GM12878 (cell line): ENCODE results near the gene LRP5. TPM values are rescaled to one million over a fixed set of nuclear protein-coding genes. Genes with fewer than 3 reads are reported as not detected.

Experiments used
- ATAC-seq: fragments of 200-7000 bp; cut with Tn5 transposase; 3 replicates; pipeline ENCODE4 v1.9.1; 2020; ENCODE audit warnings: mild to moderate bottlenecking, moderate library complexity
- BruUV-seq: library from RNA; stranded (reverse); fragments of 400-500 nt; replicated peaks from 2 replicates; lab custom pipeline; 2021; lab: Mats Ljungman, UMichigan
- CTCF ChIA-PET: fragments of 300-600 bp; sonication (Branson Sonifier 250); formaldehyde crosslinking; extraction: SDS; loops from one replicate; lab custom pipeline; 2021; ENCODE audit warnings: inconsistent platforms; lab: Yijun Ruan, JAX
- POLR2A ChIA-PET: fragments of 350-600 bp; formaldehyde crosslinking; extraction: SDS; loops from one replicate; lab custom pipeline; 2021; ENCODE audit warnings: inconsistent platforms; lab: Charles Lee
- RAD21 ChIA-PET: fragments of 300-600 bp; sonication (Branson Sonifier 250); formaldehyde crosslinking; loops from one replicate; lab custom pipeline; 2023; ENCODE audit warnings: antibody characterized with exemption; ENCODE audit not compliant: unreplicated experiment; lab: Charles Lee
- SMC1A ChIA-PET: fragments of 300-600 bp; sonication (Branson Sonifier 250); formaldehyde crosslinking; loops from one replicate; lab custom pipeline; 2023; ENCODE audit not compliant: unreplicated experiment, uncharacterized antibody; lab: Charles Lee
- DNase-seq: peaks from one replicate; pipeline ENCODE4 v3.0.0-alpha.2; 2011; ENCODE audit warnings: low read depth, low spot score
- FAIRE-seq: peaks from 3 replicates; lab custom pipeline; 2011; peaks lifted over from hg19 to GRCh38; lab: Jason Lieb, UNC
- H2AFZ ChIP-seq: 2 replicates; pipeline ENCODE4 v1.6.0; 2011; ENCODE audit warnings: low read depth, low read length, control low read depth; ENCODE audit not compliant: control insufficient read depth
- H3K27ac ChIP-seq: 2 replicates; pipeline ENCODE4 v1.5.1; 2011; ENCODE audit warnings: control low read depth; ENCODE audit not compliant: control insufficient read depth, insufficient read depth
- H3K27me3 ChIP-seq, 2 experiments: replicated peaks in 1 of 2; 2 replicates each; pipeline versions ENCODE4 v1.6.0 to v1.6.1; 2011; ENCODE audit warnings: low read length in 1 of 2; ENCODE audit not compliant: control insufficient read depth in 2 of 2, insufficient read depth in 2 of 2
- H3K36me3 ChIP-seq, 2 experiments: 2 replicates each; pipeline ENCODE4 v1.5.1; 2011; ENCODE audit warnings: low read length in 1 of 2; ENCODE audit not compliant: control insufficient read depth in 2 of 2, insufficient read depth in 2 of 2
- H3K4me1 ChIP-seq: 2 replicates; pipeline ENCODE4 v1.6.1; 2011; ENCODE audit warnings: mild to moderate bottlenecking, low read length, moderate library complexity, mixed read lengths; ENCODE audit not compliant: control insufficient read depth, insufficient read depth
- H3K4me2 ChIP-seq: 2 replicates; pipeline ENCODE4 v1.6.0; 2011; ENCODE audit warnings: control low read depth; ENCODE audit not compliant: control insufficient read depth, insufficient read depth
- H3K4me3 ChIP-seq: fragments of 200-600 bp; sonication (generic); 2 replicates; pipeline ENCODE4 v1.5.1; 2016
- H3K79me2 ChIP-seq: 2 replicates; pipeline ENCODE4 v1.6.0; 2011; ENCODE audit warnings: low read length; ENCODE audit not compliant: control insufficient read depth, insufficient read depth
- H3K9ac ChIP-seq: 2 replicates; pipeline ENCODE4 v1.8.0; 2011; ENCODE audit warnings: low read length, control low read depth, mixed read lengths; ENCODE audit not compliant: control insufficient read depth, insufficient read depth
- H3K9me3 ChIP-seq: replicated peaks from 3 replicates; pipeline ENCODE4 v1.5.1; 2011; ENCODE audit warnings: mild to moderate bottlenecking, low read length; ENCODE audit not compliant: control insufficient read depth, insufficient read depth
- H4K20me1 ChIP-seq: 2 replicates; pipeline ENCODE4 v1.6.0; 2011; ENCODE audit not compliant: control insufficient read depth, insufficient read depth
- BACH1 ChIP-seq: fragments of 450-650 bp; IDR thresholded peaks from 2 replicates; pipeline ENCODE4 v1.6.1; 2017; ENCODE audit warnings: mild to moderate bottlenecking, borderline replicate concordance
- EP300 ChIP-seq, 2 experiments: fragments of 150-350 bp in 1 of 2; IDR thresholded peaks; 2 replicates each; pipeline ENCODE4 v1.6.1; 2011 to 2012; ENCODE audit warnings: low read depth in 2 of 2, low read length in 2 of 2, borderline replicate concordance in 1 of 2, improper control_type of control experiment in 1 of 2, inconsistent platforms in 1 of 2; ENCODE audit not compliant: control insufficient read depth in 1 of 2
- IKZF1 ChIP-seq: fragments of 450-650 bp; conservative IDR thresholded peaks from 2 replicates; pipeline ENCODE4 v1.6.1; 2017; ENCODE audit warnings: antibody characterized with exemption, mild to moderate bottlenecking
- IRF4 ChIP-seq: IDR thresholded peaks from 2 replicates; pipeline ENCODE4 v1.6.1; 2011; ENCODE audit warnings: low read depth, low read length
- NFIC ChIP-seq: IDR thresholded peaks from 2 replicates; pipeline ENCODE4 v1.6.1; 2012; ENCODE audit warnings: low read depth, mild to moderate bottlenecking, inconsistent platforms, low read length, moderate library complexity
- NRF1 ChIP-seq: conservative IDR thresholded peaks from 2 replicates; pipeline ENCODE4 v1.6.1; 2011; ENCODE audit warnings: mild to moderate bottlenecking, low read depth, low read length, improper control_type of control experiment
- RB1 ChIP-seq: fragments of 450-650 bp; formaldehyde crosslinking; IDR thresholded peaks from 2 replicates; pipeline ENCODE4 v1.6.1; 2017; ENCODE audit warnings: mild to moderate bottlenecking, borderline replicate concordance
- SIX5 ChIP-seq: IDR thresholded peaks from 2 replicates; pipeline ENCODE4 v1.6.1; 2011; ENCODE audit warnings: mild to moderate bottlenecking, low read depth, low read length, moderate library complexity; ENCODE audit not compliant: severe bottlenecking
- SMAD1 ChIP-seq: fragments of 450-650 bp; IDR thresholded peaks from 2 replicates; pipeline ENCODE4 v1.6.1; 2018; ENCODE audit warnings: mild to moderate bottlenecking, low read depth; ENCODE audit not compliant: partially characterized antibody
- ZNF622 ChIP-seq: fragments of 450-650 bp; IDR thresholded peaks from 2 replicates; pipeline ENCODE4 v1.6.1; 2017; ENCODE audit warnings: mild to moderate bottlenecking, inconsistent platforms
- WGBS: methylation state at CpG from one replicate; pipeline ENCODE4 v1.1.6; 2016; ENCODE audit warnings: low lambda C conversion rate; ENCODE audit not compliant: insufficient replicate concordance, insufficient coverage; ENCODE audit errors: missing lambda C conversion rate; 5-methylcytosine and 5-hydroxymethylcytosine counted together
- in situ Hi-C: fragments of 300-500 bp; cut with MboI; formaldehyde crosslinking; loops from 9 replicates; pipeline ENCODE4 v1.14.3; 2018; ENCODE audit warnings: mixed read lengths
- intact Hi-C: fragments of 100-400 bp; cut with micrococcal nuclease; formaldehyde crosslinking; loops from one replicate; pipeline ENCODE4 v1.14.2; 2022; ENCODE audit not compliant: unreplicated experiment
- polyA plus RNA-seq, 11 experiments: library from polyadenylated mRNA; depleted of rRNA in 4 of 11; unstranded in 6 of 11; stranded (reverse) in 5 of 11; fragments of >200 nt; fragmentation: Nextera tagmentation in 4 of 11; fragmentation: Illumina TruSeq in 1 of 11; extraction: Ambion mirVana in 4 of 11; extraction: Trizol in 1 of 11; gene quantifications; 1 replicate in 1 of 11; 2 replicates in 10 of 11; pipeline versions ENCODE4 v1.2.1 to v1.2.3, GENCODE V29; 2011 to 2016; ENCODE audit warnings: inconsistent platforms in 2 of 11, missing spikeins in 2 of 11, low read depth in 1 of 11
- total RNA-seq, 4 experiments: library from RNA; depleted of rRNA in 3 of 4; stranded (reverse); fragments of >200 nt in 3 of 4; fragmentation: Illumina TruSeq in 1 of 4; extraction: Trizol in 1 of 4; gene quantifications; 2 replicates each; pipeline versions ENCODE4 v1.2.1 to v1.2.3, GENCODE V29; 2013 to 2021
- TF ChIP-seq, protein P1 (sequence below): fragments of 150-350 bp; IDR thresholded peaks from 2 replicates; pipeline ENCODE4 v1.6.1; 2014; ENCODE audit warnings: mild to moderate bottlenecking, low read depth, low read length
- TF ChIP-seq, protein P2 (sequence below): fragments of 450-650 bp; IDR thresholded peaks from 2 replicates; pipeline ENCODE4 v1.6.1; 2017; ENCODE audit warnings: mild to moderate bottlenecking, moderate library complexity

Gene LRP5
- total and polyA plus RNA-seq, 10 of the 15 experiments (the other 5 are each of a cell fraction or from before 2014, with no cell fraction given): 0.37 to 34.0 (median 6.6) TPM

- Histone ChIP-seq H3K9ac (no peak overlapping the region), H3K4me3 (no peak overlapping the region), H3K36me3 (peaks cover 4 to 5% of the 10 kb centered on the region in 2 experiments; a peak in 2 of 4 replicates), H3K79me2 (no peaks in the 10 kb centered on the region), H3K27ac (no peak overlapping the region), H3K27me3 (no peaks in the 10 kb centered on the region), H3K4me2 (no peak overlapping the region), H4K20me1 (no peaks in the 10 kb centered on the region), H3K9me3 (no peaks in the 10 kb centered on the region; the same call in 2 of the 3 replicates), H3K4me1 (peaks cover 5% of the 10 kb centered on the region; the same call in 1 of the 2 replicates), H2AFZ (no peak overlapping the region)
- ChIA-PET POLR2A (no interaction called here), RAD21 (no interaction called here), CTCF (no interaction called here), SMC1A (no interaction called here)
- no peak for FAIRE-seq
- TF ChIP-seq SIX5: no peak
- TF ChIP-seq, protein P1, sequence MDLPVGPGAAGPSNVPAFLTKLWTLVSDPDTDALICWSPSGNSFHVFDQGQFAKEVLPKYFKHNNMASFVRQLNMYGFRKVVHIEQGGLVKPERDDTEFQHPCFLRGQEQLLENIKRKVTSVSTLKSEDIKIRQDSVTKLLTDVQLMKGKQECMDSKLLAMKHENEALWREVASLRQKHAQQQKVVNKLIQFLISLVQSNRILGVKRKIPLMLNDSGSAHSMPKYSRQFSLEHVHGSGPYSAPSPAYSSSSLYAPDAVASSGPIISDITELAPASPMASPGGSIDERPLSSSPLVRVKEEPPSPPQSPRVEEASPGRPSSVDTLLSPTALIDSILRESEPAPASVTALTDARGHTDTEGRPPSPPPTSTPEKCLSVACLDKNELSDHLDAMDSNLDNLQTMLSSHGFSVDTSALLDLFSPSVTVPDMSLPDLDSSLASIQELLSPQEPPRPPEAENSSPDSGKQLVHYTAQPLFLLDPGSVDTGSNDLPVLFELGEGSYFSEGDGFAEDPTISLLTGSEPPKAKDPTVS: no peak
- TF ChIP-seq NRF1: no peak
- TF ChIP-seq ZNF622: no peak
- no peak for TF ChIP-seq IRF4
- TF ChIP-seq SMAD1: no peak
- no peak for TF ChIP-seq RB1
- TF ChIP-seq, protein P2, sequence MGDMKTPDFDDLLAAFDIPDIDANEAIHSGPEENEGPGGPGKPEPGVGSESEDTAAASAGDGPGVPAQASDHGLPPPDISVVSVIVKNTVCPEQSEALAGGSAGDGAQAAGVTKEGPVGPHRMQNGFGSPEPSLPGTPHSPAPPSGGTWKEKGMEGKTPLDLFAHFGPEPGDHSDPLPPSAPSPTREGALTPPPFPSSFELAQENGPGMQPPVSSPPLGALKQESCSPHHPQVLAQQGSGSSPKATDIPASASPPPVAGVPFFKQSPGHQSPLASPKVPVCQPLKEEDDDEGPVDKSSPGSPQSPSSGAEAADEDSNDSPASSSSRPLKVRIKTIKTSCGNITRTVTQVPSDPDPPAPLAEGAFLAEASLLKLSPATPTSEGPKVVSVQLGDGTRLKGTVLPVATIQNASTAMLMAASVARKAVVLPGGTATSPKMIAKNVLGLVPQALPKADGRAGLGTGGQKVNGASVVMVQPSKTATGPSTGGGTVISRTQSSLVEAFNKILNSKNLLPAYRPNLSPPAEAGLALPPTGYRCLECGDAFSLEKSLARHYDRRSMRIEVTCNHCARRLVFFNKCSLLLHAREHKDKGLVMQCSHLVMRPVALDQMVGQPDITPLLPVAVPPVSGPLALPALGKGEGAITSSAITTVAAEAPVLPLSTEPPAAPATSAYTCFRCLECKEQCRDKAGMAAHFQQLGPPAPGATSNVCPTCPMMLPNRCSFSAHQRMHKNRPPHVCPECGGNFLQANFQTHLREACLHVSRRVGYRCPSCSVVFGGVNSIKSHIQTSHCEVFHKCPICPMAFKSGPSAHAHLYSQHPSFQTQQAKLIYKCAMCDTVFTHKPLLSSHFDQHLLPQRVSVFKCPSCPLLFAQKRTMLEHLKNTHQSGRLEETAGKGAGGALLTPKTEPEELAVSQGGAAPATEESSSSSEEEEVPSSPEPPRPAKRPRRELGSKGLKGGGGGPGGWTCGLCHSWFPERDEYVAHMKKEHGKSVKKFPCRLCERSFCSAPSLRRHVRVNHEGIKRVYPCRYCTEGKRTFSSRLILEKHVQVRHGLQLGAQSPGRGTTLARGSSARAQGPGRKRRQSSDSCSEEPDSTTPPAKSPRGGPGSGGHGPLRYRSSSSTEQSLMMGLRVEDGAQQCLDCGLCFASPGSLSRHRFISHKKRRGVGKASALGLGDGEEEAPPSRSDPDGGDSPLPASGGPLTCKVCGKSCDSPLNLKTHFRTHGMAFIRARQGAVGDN: no peak
- no peak for TF ChIP-seq EP300 (IDR thresholded peaks at IDR 0.05; ENCODE audit: borderline replicate concordance in 1 of 2, control insufficient read depth in 1 of 2, low read depth in 2 of 2, low read length in 2 of 2)
- no peak for TF ChIP-seq NFIC
- no peak for TF ChIP-seq BACH1
- TF ChIP-seq IKZF1: no peak
- 75% methylated on average over 11 of the region's 11 CpGs for WGBS
- DNase-seq: no peak
- no peak for ATAC-seq
- no TSS peak for BruUV-seq
- in situ Hi-C loops: no loop called here
- intact Hi-C loops: loop anchor here (2.0 to 5.0 kb wide), 2 partner anchors 148 to 189 kb away; no protein-coding TSS in a partner anchor
These were observed 133.2 kb downstream of the LRP5 start for GRCh38 chr11:68445531-68446035.
